ENCODE measurements around the gene MUC5B. TPM values are rescaled to one million over a fixed set of nuclear protein-coding genes. Genes with fewer than 3 reads are reported as not detected.

Gene MUC5B
- total RNA-seq, 3 donors from 2014 or later, result 1.1 to 2.2 (median 1.4) TPM

DNA sequence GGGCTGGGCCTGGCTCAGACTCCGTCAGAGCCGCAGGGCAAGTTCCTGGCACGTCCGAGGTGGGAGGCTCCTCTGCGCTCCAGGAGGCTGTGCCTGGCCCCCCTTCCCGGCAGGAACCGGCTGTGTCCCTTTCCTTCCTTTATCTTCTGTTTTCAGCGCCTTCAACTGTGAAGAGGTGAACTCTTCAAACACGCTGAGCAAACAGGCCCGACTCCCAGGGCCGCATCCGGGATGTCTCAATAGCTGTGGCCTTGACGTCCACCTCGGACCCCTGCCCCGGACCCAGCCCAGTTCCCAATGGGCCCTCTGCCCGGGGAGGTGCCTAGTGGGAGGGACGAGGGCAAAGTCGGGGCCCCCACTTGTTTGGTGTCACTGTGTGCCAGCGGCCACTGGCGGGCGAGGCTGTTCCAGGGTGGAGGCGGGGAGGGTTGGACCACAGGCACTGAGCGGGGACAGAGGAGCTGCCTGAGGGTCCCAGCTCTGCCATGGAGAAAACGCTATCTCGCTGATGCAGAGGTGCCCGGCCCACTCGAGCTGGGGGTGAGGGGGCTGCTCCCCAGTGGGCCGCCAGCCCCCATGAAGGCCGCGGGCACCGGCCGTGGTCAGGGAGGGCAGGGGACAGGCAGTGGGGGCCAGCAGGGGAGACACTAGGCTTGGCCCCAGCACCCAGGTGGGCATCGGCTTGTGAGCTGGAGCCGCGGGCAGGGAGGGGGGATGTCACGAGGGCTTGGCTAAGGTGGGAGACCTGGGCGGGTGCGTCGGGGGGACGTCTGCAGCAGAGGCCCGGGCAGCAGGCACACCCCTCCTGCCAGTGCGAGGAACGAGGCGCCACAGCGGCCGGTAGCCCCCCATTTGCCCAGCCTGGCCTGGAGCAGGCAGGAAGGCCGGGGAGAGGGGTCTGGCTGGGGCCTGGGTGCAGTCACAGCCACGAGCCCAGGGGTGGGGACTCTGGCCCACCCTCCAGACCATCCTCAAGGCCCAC is 2.7 kb upstream of the MUC5B start:
- ATAC-seq, result no peak
- Mint-ChIP-seq H3K27me3 (ENCODE audit: low read depth) (peaks cover 8% of the 10 kb centered on the region), H3K4me3 (no peak overlapping the region), H3K9me3 (no peaks in the 10 kb centered on the region), H3K36me3 (ENCODE audit: insufficient read depth) (no peaks in the 10 kb centered on the region), H3K4me1 (ENCODE audit: low read depth) (no peaks in the 10 kb centered on the region)
- DNase-seq, result no peak

DNA sequence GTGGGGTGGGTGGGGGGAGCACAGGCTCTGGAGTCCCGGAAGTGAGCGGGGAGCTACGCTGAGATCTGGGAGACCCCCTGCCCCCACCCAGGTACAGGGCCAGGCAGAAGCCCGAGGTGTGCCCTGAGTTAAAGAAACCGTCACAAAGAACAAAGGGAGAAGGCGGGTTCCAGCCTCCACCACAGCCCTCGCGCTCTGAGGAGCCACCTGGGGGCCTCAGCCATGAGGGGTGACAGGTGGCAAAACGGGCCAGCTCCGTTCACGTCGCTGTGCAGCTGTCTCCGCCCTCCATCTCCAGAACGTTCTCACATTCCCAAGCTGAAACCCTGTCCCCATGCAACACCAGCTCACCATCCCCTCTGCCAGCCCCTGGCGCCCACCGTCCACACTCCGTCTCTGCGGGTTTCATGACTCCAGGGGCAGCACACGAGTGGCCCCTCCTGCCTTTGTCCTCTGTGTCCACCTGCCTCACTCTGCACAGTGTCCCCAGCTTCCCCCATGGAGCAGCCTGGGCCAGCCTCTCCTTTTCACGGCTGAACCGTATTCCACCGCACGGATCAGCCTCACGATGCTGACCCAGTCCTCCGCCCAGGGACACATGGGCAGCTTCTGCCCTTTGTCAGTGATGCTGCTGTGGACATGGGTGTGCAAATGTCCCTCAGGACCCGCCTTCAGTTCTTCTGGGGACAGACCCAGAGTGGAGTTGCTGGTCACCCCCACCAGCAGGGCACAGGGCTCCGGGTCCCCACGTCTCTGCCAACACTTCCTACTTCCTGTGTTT is 1.7 kb upstream of the MUC5B start:
- DNase-seq (no peak), ATAC-seq (no peak)
- H3K4me3 Mint-ChIP-seq, result no peak overlapping the region
- no peaks in the 10 kb centered on the region for H3K4me1 Mint-ChIP-seq (ENCODE audit: low read depth)
- H3K36me3 Mint-ChIP-seq (ENCODE audit: insufficient read depth), result no peaks in the 10 kb centered on the region
- H3K9me3 Mint-ChIP-seq, result no peaks in the 10 kb centered on the region
- H3K27me3 Mint-ChIP-seq (ENCODE audit: low read depth), result peaks cover 8% of the 10 kb centered on the region

DNA sequence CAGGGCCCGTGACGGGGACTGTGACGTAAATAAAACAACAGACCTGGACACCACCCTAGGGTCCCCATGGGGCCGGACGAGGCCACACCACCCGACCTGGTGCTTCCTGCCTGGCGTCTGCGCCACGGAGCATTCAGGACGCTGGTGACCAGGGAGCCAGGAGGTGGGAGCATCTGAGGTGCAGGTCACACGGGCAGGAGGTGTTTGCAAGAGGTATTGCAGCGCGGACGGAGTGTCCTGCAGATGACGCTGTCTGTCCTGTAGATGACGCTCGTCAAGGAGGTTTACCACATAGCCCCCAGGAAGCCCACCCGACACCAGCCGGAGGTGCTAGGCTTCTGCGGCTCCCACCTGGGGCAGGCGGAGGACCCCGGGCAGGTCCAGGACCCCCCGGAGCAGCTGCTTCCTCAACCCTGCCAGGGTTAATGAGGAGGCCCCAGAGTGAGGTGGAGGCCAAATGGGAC is 986 bp upstream of the MUC5B start:
- DNase-seq (no peak), ATAC-seq (no peak)
- Mint-ChIP-seq H3K9me3 (no peaks in the 10 kb centered on the region), H3K4me3 (no peak overlapping the region), H3K36me3 (ENCODE audit: insufficient read depth) (no peaks in the 10 kb centered on the region), H3K4me1 (ENCODE audit: low read depth) (no peaks in the 10 kb centered on the region), H3K27me3 (ENCODE audit: low read depth) (peaks cover 8% of the 10 kb centered on the region)

DNA sequence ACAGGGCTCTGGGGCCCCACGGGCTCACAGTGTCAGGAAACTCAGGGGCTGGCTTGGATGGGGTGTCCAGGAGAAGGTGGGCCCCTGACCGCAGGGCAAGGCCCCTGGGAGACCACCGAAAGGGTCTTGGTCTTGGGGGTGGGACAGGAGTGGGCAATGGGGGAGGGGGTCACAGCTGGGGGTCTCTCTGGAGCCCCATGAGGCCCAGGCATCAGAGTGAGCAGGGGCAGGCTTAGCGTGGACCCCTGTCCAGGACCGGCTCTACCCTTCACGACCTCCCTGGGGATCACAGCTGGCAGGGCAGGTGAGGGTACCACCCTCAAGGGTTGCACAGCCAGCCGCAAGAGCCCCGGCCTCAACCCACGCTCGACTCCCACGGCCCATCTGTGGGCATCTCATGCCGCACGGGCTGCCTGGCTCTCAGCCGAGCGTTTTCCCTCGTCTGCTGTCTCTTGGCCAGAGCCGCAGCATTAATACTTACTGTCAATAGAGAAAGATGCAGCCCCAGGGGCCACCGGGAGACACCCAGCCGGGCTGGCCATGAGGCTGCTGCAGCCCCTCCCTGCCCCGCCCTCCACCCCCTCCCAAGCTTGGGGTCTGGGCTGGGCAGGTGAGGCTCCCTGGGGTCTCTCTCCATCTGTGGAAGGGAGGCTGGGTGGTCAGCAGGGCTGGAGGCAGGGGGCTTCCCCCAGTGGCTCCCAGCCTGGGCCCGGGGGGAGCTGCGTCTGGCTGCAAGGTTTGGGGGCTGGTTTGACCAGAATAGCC is 662 bp downstream of the MUC5B start:
- ATAC-seq, result no peak
- Mint-ChIP-seq H3K27me3 (ENCODE audit: low read depth) (peaks cover 8% of the 10 kb centered on the region), H3K9me3 (no peaks in the 10 kb centered on the region), H3K4me3 (no peak overlapping the region), H3K36me3 (ENCODE audit: insufficient read depth) (no peaks in the 10 kb centered on the region), H3K4me1 (ENCODE audit: low read depth) (no peaks in the 10 kb centered on the region)
- DNase-seq, result no peak

DNA sequence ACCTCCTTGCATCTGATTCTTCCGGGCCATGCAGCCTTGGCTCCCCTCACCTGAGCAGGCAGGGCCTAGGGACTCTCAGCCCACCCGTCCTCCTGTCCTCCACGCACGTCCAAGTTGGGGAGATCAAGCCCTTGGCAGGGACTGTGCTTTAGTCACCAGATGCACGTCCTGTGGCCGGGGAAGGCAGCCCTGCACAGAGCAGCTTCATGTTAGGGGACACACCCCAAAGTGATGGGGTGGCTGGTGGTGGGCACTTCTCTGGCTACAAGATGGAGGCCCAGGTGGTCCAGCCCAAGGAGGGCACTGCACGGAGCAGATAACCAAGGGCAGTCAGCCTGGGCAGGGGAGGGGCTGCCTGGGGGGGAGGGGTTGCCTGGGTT is 1.2 kb downstream of the MUC5B start:
- H3K27me3 Mint-ChIP-seq (ENCODE audit: low read depth), result peaks cover 8% of the 10 kb centered on the region
- ATAC-seq (no peak), DNase-seq (no peak)
- no peak overlapping the region for H3K4me3 Mint-ChIP-seq
- H3K4me1 Mint-ChIP-seq (ENCODE audit: low read depth), result no peaks in the 10 kb centered on the region
- no peaks in the 10 kb centered on the region for H3K36me3 Mint-ChIP-seq (ENCODE audit: insufficient read depth)
- no peaks in the 10 kb centered on the region for H3K9me3 Mint-ChIP-seq

DNA sequence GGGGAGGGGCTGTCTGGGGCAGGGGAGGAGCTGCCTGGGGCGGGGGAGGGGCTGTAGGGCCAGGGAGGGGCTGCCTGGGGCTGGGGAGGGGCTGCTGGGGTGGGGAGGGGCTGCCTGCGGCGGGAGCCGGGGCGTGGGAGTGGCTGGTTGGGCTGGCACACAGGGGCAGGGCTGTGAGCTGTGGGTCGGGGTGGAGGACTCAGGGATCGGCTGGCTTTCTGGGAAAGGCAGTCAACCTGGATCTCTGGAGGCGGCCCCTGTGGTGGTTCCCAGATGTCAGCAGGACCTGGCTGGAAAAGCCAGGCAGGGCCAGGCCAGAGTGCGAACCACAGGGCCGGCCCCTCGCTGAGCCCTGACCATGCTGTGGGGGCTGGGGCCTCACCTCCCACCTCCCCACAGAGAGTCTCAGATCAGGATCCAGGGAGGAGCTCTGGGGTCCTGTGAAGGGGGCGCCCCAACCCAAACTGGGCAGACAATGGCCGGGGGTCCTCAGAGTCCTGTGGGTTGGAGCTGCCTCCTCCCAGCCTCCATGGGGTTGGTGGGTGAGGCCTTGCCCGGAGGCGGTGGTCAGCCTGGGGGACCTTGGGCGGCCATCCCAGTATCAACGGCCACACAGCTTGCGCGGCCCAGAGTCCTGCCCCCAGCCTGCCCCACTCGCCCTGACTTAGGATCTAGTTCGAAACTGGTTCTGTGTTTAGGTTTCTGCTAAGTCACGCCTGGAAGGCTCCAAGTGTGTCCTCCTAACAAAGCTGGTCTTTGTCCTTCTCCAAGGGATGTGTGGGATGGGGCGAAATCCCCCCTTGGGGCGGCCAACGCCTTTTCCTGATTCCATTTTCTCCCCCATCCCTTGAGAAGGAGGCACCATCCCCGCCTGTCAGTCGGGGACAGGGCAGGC is 1.9 kb downstream of the MUC5B start:
- ATAC-seq, result no peak
- Mint-ChIP-seq H3K9me3 (no peaks in the 10 kb centered on the region), H3K4me3 (no peak overlapping the region), H3K27me3 (ENCODE audit: low read depth) (peaks cover 8% of the 10 kb centered on the region), H3K36me3 (ENCODE audit: insufficient read depth) (no peaks in the 10 kb centered on the region), H3K4me1 (ENCODE audit: low read depth) (no peaks in the 10 kb centered on the region)
- DNase-seq, result no peak

DNA sequence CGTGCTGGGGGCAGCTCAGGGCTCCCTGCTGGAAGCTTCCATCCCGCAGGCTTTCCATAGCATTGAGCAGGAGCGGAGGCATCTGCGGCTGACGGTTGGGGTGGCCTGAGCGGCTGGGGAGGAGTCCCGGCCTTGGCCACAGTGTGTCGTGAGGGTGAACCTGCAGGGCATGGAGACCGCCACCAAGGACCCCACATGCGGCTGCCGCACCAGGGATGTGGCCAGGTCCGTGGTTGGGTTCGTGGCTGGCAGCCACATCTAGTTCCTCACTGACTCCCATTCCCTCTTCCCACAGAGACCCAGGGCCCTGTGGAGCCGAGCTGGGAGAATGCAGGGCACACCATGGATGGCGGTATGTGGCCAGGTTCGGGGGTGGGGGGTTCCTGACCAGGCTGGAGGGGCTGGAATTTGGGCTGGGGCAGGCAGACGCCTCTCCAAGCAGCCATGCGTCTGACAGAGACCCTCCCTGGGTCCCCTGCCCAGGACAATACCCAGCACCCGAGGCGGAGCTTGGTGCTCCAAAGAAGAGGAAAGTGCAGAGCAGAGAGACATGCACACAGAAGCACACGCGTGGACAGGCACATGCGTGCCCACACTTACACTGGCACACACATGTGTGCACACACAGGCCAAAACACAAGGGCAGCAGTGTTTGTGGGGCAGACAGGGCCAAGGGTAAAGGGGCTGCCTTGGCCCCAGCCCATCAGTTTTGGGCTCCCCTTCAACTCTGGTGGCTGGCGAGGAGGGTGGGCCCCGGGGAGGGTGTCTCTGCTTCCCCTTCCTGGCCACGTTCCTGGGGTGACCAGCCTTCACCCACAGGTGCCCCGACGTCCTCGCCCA is 2.7 kb downstream of the MUC5B start:
- Mint-ChIP-seq H3K9me3 (no peaks in the 10 kb centered on the region), H3K4me3 (no peak overlapping the region), H3K36me3 (ENCODE audit: insufficient read depth) (no peaks in the 10 kb centered on the region), H3K27me3 (ENCODE audit: low read depth) (peaks cover 8% of the 10 kb centered on the region), H3K4me1 (ENCODE audit: low read depth) (no peaks in the 10 kb centered on the region)
- DNase-seq (no peak), ATAC-seq (no peak)

DNA sequence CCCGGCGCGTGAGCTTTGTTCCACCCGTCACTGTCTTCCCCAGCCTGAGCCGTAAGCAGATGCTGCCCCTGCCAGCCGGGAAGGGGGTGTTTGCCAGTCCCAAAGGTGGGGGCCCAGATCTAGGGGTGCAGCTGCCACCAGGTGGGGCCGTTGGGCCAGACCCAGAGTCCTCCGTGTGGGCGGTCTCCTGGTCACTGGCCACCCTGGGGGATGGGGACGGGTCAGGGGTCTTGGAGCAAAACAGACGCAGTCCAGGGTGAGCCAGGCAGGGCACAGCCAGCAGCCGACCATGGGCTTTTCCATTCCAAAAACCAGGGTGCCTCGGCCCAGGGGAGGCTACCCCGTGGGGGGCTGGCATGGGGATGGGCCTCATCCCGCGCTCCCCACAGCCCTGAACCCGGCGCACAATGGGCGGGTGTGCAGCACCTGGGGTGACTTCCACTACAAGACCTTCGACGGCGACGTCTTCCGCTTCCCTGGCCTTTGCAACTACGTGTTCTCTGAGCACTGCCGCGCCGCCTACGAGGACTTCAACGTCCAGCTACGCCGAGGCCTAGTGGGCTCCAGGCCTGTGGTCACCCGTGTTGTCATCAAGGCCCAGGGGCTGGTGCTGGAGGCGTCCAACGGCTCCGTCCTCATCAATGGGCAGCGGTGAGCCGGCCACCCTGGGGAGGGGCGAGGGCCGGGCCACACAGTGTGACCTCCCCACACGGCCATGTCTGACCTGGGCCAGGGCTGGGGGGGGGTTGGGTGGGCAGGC is 3.5 kb downstream of the MUC5B start:
- Mint-ChIP-seq H3K4me3 (no peak overlapping the region), H3K27me3 (ENCODE audit: low read depth) (peaks cover 3% of the 10 kb centered on the region), H3K9me3 (no peaks in the 10 kb centered on the region), H3K36me3 (ENCODE audit: insufficient read depth) (no peaks in the 10 kb centered on the region), H3K4me1 (ENCODE audit: low read depth) (no peaks in the 10 kb centered on the region)
- DNase-seq (no peak), ATAC-seq (no peak)

DNA sequence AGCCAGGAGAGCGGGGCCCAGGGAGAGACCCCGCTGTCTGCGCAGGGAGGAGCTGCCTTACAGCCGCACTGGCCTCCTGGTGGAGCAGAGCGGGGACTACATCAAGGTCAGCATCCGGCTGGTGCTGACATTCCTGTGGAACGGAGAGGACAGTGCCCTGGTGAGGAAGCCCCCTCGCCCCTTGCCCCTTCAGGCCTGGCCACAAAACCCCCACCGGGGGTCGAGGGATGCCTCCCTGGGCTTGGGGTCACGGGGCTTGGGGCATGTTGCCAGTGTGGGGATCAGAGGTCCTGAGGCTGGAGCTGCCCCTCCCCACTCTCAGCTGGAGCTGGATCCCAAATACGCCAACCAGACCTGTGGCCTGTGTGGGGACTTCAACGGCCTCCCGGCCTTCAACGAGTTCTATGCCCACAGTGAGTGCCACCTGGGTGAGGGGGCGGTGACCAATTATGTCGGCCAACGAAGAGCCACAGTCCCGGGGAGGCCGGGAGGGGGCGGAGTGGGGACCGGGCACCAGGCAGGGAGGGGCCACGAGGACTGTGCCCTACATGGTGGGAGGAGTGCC is 4.2 kb downstream of the MUC5B start:
- Mint-ChIP-seq H3K4me3 (no peak overlapping the region), H3K9me3 (no peaks in the 10 kb centered on the region), H3K27me3 (ENCODE audit: low read depth) (no peaks in the 10 kb centered on the region), H3K36me3 (ENCODE audit: insufficient read depth) (no peaks in the 10 kb centered on the region), H3K4me1 (ENCODE audit: low read depth) (no peaks in the 10 kb centered on the region)
- DNase-seq, result no peak
- no peak for ATAC-seq

DNA sequence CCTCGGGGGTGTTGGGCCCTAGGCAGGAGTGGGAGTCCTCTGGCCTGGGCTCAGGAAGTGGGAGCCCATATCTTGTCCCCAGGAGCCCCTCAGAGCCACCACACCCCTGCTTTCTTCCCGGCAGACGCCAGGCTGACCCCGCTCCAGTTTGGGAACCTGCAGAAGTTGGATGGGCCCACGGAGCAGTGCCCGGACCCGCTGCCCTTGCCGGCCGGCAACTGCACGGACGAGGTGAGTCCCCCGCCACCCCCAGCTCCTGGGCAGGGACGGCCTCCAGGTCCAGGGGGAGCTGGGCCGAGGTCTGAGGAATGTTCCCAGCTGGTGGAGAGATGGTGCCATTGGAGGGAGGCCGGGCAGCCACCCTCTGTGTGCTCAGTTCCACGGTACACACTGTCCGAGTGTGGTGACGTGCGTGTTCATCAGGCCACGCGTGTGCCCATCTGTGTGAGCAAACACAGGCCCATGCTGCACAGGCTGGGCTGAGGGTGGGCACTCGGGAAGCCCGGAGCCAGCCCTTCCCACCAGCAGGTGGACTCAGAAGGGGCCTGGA is 4.8 kb downstream of the MUC5B start:
- H3K4me1 Mint-ChIP-seq (ENCODE audit: low read depth), result no peaks in the 10 kb centered on the region
- H3K9me3 Mint-ChIP-seq, result no peaks in the 10 kb centered on the region
- no peaks in the 10 kb centered on the region for H3K27me3 Mint-ChIP-seq (ENCODE audit: low read depth)
- no peak overlapping the region for H3K4me3 Mint-ChIP-seq
- ATAC-seq, result no peak
- no peak for DNase-seq
- no peaks in the 10 kb centered on the region for H3K36me3 Mint-ChIP-seq (ENCODE audit: insufficient read depth)

DNA sequence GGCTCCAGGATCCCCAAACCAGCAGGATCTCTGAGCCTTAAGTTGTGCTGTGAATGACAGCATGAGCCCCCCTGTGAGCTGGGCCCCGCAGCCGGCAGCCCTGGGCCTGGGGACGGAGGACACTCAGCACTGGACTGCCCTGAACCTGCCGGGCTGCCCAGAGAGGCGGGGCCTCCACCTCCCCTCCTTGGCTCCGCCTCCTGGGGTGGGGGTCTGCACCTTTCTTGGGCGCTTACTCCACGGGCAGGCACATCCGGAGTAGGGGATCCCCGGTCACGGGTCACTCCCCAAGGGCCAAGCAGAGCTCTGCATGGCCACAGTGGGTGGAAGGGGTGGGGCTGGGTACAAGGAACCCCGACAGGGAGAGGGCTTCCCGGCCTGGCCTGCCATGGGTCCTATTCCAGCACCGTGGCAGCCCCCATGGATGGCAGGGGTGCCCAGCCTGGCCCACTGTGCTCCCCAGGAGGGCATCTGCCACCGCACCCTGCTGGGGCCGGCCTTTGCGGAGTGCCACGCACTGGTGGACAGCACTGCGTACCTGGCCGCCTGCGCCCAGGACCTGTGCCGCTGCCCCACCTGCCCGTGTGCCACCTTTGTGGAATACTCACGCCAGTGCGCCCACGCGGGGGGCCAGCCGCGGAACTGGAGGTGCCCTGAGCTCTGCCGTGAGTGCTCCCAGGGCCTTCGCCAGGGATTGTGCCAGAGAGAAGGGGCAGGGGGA is 5.4 kb downstream of the MUC5B start:
- Mint-ChIP-seq H3K4me1 (ENCODE audit: low read depth) (no peaks in the 10 kb centered on the region), H3K27me3 (ENCODE audit: low read depth) (no peaks in the 10 kb centered on the region), H3K4me3 (no peak overlapping the region), H3K9me3 (no peaks in the 10 kb centered on the region), H3K36me3 (ENCODE audit: insufficient read depth) (no peaks in the 10 kb centered on the region)
- ATAC-seq (no peak), DNase-seq (no peak)

Data from activated T-cell treated with anti-CD3 and anti-CD28 coated beads, Interleukin-2, amount 50 U/mL, for 4 hours (primary cell).